ENCODE data around the gene CD99. TPM values are rescaled to one million over a fixed set of nuclear protein-coding genes. Genes with fewer than 3 reads are reported as not detected.

Gene CD99
- total and polyA plus RNA-seq, 2 of the 13 experiments (the other 11 are each of a cell fraction or from before 2014, with no cell fraction given): 78.8 to 111 TPM

DNA sequence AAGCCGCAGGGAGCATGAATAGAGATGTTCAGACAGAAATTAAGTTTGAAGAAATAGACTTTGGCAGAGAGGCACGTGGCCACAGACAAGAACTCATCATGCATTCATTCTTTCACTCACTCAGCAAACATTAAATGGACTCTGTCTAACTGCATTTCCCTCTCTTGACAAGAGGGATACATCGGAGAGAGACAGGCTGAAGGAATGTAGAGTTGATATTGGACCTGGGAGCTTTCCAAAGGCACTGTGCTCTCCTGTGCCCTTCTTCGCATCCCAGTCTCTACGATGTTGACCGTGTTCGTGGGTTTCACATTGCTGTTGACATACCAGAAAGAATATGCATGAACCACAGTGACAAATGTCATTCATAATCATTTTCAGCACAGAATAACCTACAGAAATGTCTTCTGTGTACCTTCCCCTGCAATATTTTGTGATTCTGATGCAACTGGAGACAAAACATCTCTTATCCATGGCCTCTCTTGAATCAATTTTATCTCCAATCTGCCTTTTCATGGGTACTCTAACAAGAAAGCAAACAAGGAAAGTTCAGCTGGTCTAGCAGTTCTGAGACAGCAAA is 34.7 kb upstream of the CD99 start:
- WGBS (ENCODE audit: low lambda C conversion rate): 4% methylated on average over 7 of the region's 7 CpGs
- peak; percentile 66 for DNase-seq (ENCODE audit: low spot score)
- no peaks in the 10 kb centered on the region for H3K79me2 ChIP-seq (ENCODE audit: insufficient read depth, low read length)
- peak; percentile 48 for ATAC-seq
- intact Hi-C loops (cut with micrococcal nuclease; ENCODE audit: unreplicated experiment): loop anchor here (5.0 kb wide), 1 partner anchor 51 kb away; no protein-coding TSS in a partner anchor
- BruUV-seq (replicated peaks): no TSS peak
- H2AFZ ChIP-seq (ENCODE audit: low read length): peak overlapping the region; percentile 1
- no peak for FAIRE-seq
- peak overlapping the region; percentile 23 for H3K9ac ChIP-seq (ENCODE audit: insufficient read depth, low read depth, low read length)
- H3K36me3 ChIP-seq (replicated peaks in 1 of 2; ENCODE audit: control insufficient read depth in 1 of 2, insufficient read depth in 2 of 2, low read length in 2 of 2): no peaks in the 10 kb centered on the region
- peaks cover 62% of the 10 kb centered on the region for H3K4me1 ChIP-seq (ENCODE audit: insufficient read depth, low read length)
- H3K9me3 ChIP-seq (ENCODE audit: low read length): no peaks in the 10 kb centered on the region
- ChIA-PET POLR2A (no interaction called here), CTCF (ENCODE audit: low intra/inter-chr PET ratio, low total read pairs) (no interaction called here)
- peak overlapping the region in 1 of 3 experiments; percentile 29; a peak in 1 of 6 replicates for H3K4me3 ChIP-seq (replicated peaks in 1 of 3; ENCODE audit: insufficient read depth in 1 of 3, low read depth in 2 of 3, low read length in 3 of 3)
- no peaks in the 10 kb centered on the region for H3K27me3 ChIP-seq (ENCODE audit: control insufficient read depth in 1 of 2, insufficient read depth in 2 of 2, low read length in 2 of 2)
- in situ Hi-C loops (cut with HindIII; ENCODE audit: extremely low pct_ligation_motif_present, low pct_unique_long_range_greater_than_20kb): loop anchor here (5.0 kb wide), 1 partner anchor 36 kb away; the partner anchor contains the start of gene CD99
- peak overlapping the region; percentile 95 for H3K27ac ChIP-seq (ENCODE audit: extremely low read length, insufficient read depth, low read length)
- H4K20me1 ChIP-seq (ENCODE audit: insufficient read depth, low read length): no peaks in the 10 kb centered on the region
- H3K4me2 ChIP-seq (ENCODE audit: low read depth, low read length): peak overlapping the region; percentile 92
- TF ChIP-seq FOXA1 (IDR thresholded peaks at IDR 0.05): no peak
- peak; percentile 83 for TF ChIP-seq FOXA1 (CRISPR knock-in tag; IDR thresholded peaks at IDR 0.05)
- TF ChIP-seq ZBTB38 (CRISPR knock-in tag; IDR thresholded peaks at IDR 0.05): no peak
- no peak for TF ChIP-seq CC2D1A (CRISPR knock-in tag; IDR thresholded peaks at IDR 0.05)
- TF ChIP-seq TEAD2 (CRISPR knock-in tag; IDR thresholded peaks at IDR 0.05): no peak
- no peak for TF ChIP-seq ZNF615 (CRISPR knock-in tag; IDR thresholded peaks at IDR 0.05; ENCODE audit: borderline replicate concordance)
- no peak for TF ChIP-seq ZNF703 (CRISPR knock-in tag; IDR thresholded peaks at IDR 0.05; ENCODE audit: borderline replicate concordance)
- TF ChIP-seq, protein P1, sequence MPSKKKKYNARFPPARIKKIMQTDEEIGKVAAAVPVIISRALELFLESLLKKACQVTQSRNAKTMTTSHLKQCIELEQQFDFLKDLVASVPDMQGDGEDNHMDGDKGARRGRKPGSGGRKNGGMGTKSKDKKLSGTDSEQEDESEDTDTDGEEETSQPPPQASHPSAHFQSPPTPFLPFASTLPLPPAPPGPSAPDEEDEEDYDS (CRISPR knock-in tag; IDR thresholded peaks at IDR 0.05): no peak
- TF ChIP-seq ZNF709 (CRISPR knock-in tag; IDR thresholded peaks at IDR 0.05): no peak
- TF ChIP-seq SMAD3 (CRISPR knock-in tag; IDR thresholded peaks at IDR 0.05): 0 out of 2 replicates have a peak, but pooled peaks have one; percentile 20
- TF ChIP-seq, protein P2, sequence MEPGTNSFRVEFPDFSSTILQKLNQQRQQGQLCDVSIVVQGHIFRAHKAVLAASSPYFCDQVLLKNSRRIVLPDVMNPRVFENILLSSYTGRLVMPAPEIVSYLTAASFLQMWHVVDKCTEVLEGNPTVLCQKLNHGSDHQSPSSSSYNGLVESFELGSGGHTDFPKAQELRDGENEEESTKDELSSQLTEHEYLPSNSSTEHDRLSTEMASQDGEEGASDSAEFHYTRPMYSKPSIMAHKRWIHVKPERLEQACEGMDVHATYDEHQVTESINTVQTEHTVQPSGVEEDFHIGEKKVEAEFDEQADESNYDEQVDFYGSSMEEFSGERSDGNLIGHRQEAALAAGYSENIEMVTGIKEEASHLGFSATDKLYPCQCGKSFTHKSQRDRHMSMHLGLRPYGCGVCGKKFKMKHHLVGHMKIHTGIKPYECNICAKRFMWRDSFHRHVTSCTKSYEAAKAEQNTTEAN (CRISPR knock-in tag; conservative IDR thresholded peaks at IDR 0.05): no peak
- no peak for TF ChIP-seq SOX6 (IDR thresholded peaks at IDR 0.05)
- TF ChIP-seq SOX6 (CRISPR knock-in tag; IDR thresholded peaks at IDR 0.05): peak; percentile 32; the same call in 1 of the 2 replicates
- TF ChIP-seq TEAD3 (CRISPR knock-in tag; optimal IDR thresholded peaks at IDR 0.05; ENCODE audit: borderline replicate concordance): peak; percentile 48
- TF ChIP-seq, protein P3, sequence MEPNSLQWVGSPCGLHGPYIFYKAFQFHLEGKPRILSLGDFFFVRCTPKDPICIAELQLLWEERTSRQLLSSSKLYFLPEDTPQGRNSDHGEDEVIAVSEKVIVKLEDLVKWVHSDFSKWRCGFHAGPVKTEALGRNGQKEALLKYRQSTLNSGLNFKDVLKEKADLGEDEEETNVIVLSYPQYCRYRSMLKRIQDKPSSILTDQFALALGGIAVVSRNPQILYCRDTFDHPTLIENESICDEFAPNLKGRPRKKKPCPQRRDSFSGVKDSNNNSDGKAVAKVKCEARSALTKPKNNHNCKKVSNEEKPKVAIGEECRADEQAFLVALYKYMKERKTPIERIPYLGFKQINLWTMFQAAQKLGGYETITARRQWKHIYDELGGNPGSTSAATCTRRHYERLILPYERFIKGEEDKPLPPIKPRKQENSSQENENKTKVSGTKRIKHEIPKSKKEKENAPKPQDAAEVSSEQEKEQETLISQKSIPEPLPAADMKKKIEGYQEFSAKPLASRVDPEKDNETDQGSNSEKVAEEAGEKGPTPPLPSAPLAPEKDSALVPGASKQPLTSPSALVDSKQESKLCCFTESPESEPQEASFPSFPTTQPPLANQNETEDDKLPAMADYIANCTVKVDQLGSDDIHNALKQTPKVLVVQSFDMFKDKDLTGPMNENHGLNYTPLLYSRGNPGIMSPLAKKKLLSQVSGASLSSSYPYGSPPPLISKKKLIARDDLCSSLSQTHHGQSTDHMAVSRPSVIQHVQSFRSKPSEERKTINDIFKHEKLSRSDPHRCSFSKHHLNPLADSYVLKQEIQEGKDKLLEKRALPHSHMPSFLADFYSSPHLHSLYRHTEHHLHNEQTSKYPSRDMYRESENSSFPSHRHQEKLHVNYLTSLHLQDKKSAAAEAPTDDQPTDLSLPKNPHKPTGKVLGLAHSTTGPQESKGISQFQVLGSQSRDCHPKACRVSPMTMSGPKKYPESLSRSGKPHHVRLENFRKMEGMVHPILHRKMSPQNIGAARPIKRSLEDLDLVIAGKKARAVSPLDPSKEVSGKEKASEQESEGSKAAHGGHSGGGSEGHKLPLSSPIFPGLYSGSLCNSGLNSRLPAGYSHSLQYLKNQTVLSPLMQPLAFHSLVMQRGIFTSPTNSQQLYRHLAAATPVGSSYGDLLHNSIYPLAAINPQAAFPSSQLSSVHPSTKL (CRISPR knock-in tag; IDR thresholded peaks at IDR 0.05): peak; percentile 42; the same call in 1 of the 2 replicates
- no peak for TF ChIP-seq PHF5A (CRISPR knock-in tag; IDR thresholded peaks at IDR 0.05; ENCODE audit: low read depth, unreplicated experiment)
- no peak for TF ChIP-seq ZNF253 (CRISPR knock-in tag; IDR thresholded peaks at IDR 0.05; ENCODE audit: borderline replicate concordance)
- TF ChIP-seq, protein P4, sequence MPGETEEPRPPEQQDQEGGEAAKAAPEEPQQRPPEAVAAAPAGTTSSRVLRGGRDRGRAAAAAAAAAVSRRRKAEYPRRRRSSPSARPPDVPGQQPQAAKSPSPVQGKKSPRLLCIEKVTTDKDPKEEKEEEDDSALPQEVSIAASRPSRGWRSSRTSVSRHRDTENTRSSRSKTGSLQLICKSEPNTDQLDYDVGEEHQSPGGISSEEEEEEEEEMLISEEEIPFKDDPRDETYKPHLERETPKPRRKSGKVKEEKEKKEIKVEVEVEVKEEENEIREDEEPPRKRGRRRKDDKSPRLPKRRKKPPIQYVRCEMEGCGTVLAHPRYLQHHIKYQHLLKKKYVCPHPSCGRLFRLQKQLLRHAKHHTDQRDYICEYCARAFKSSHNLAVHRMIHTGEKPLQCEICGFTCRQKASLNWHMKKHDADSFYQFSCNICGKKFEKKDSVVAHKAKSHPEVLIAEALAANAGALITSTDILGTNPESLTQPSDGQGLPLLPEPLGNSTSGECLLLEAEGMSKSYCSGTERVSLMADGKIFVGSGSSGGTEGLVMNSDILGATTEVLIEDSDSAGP (CRISPR knock-in tag; IDR thresholded peaks at IDR 0.05; ENCODE audit: borderline replicate concordance): no peak
- no peak for TF ChIP-seq ZNF598 (CRISPR knock-in tag; IDR thresholded peaks at IDR 0.05; ENCODE audit: borderline replicate concordance)

Data from HepG2 (cell line).